Loucy (cell line): ENCODE results near the gene PCSK2.

Source experiments
- CTCF ChIP-seq: fragments of 200-600 bp; sonication (generic); conservative IDR thresholded peaks from 2 replicates; pipeline ENCODE4 v1.5.1; 2014; ENCODE audit warnings: mild to moderate bottlenecking, antibody characterized with exemption, low read length
- EZH2phosphoT487 ChIP-seq: fragments of 200-600 bp; IDR thresholded peaks from 2 replicates; pipeline ENCODE4 v1.6.1; 2018; ENCODE audit warnings: antibody characterized with exemption, mild to moderate bottlenecking, moderate library complexity, borderline replicate concordance

GRCh38 chr20:17493173-17493572 lies 266.3 kb downstream of the PCSK2 start:
- TF ChIP-seq EZH2phosphoT487 (no peak), CTCF (no peak)
